HG02571 (cell line): Measurements from ENCODE around the gene NSUN6.
"Not testable (repeated sequence)": the region's sequence is repeated elsewhere in the genome, so short reads cannot be mapped to it uniquely, and the experiment has no call there.

ENCODE experiments used
- ATAC-seq: cut with Tn5 transposase; IDR thresholded peaks from one replicate; pipeline ENCODE4 v1.9.1; 2021; ENCODE audit warnings: mild to moderate bottlenecking, moderate library complexity; ENCODE audit not compliant: unreplicated experiment

The NSUN6 gene

DNA sequence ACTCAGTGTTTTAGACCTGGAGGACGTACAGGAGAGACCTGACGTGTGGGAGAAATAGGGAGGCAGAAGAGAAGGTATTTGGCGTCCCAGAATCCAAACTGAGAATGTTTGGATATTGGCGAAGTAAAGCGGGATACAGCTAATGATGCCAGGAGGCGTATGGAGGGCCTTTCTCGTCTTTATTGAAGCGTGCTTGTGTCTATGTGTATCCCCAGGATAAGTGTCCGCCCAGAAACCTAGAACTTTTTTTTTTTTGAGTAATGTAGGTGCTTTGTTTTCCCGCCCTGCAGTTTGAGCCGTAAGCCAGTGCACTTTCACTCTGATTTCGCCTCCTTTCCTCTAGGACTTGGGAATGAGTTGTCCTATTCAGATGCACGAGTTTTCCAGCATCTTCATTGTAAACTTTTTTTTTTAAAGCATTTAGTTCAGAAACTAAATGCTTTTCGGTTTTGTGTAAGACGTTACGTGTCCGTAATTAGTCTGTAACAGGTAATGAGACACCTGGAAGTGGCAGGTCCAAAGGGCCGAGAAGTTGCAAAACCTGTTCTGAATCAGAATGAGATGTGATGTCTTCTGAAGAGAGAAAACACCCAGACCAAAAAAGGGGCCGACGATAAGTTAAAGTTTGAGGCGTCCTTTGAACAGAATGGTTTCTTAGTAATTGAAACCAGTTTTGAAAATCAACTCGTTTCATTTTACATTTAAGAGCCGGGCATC lies 8.6 kb upstream of the NSUN6 start:
- ATAC-seq: peak; percentile 8

DNA sequence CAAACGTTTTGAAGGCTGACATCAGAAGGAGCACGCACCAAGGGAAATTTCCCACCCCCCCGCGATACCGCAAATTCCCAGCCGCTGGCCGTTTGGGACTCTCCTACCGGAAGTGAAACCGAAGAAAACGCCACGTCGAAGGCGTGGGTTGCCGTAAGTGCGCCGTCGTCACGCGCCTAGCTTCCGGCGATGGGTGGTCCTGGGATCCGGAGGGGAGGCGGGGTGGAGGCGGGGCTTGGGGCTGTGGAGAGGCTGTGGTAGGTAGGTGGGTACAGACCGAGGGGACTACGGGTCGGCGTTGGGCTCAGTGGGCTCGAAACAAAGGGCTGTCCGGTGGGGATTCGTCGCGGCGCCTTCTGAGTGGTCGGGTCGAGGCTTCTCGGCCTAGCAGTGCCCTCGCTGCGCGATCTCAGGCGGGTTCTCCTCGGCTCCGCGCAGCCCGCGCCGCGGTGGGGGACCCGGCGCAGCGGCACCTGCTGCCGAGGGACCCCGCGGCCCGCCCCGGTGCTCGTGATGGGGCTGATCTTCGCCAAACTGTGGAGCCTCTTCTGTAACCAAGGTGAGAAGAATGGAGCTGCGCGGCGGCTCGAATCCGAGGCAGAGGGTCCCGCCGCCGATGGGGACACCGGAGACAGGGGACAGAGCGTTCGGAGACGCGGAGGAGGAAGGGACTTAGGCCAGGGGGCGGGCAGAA lies 7.9 kb upstream of the NSUN6 start, which contains the start of gene ARL5B:
ARL5B (plus strand) TSS at position 307 of the 694 bp plus-strand sequence; CDS start at position 514, 207 bp downstream.
- ATAC-seq: peak; percentile 92

DNA sequence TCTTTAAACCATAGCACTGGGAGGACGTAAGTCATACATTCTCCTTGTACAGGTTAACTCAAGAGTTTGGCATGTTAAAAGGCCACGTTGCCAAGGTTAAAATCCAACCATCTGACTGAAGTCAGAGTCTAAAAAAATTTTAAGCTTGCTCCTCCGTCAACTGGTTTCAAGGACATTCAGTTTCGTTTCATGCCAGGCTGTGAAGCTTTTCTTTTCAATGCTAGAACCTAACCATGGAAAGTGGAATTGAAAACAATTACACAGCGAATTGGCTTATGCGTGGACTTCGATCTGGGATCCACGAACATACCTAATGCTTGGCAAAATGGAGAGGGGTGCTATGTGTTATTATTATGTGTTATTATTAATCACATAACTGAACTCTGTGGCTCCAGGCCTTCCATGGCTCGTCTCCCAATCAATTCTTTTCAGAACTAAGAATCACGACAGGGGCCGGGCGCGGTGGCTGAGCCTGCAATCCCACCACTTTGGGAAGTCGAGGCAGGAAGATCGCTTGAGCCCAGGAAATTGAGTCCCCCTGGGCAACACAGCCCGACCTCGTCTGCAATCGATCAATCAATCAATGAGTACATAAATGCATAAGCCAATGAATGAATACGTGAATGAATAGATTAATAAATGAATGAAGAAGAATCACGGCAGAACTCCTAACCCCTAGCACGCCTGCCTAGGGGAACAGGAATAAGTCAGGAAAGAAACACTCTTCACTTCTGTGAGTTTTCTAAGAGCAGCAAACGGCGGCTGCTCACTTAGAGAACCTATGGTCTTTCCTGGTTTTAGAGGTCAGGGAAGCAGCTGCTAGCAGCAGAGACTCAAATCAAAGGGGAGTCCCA lies 7.1 kb upstream of the NSUN6 start:
- ATAC-seq: no peak

DNA sequence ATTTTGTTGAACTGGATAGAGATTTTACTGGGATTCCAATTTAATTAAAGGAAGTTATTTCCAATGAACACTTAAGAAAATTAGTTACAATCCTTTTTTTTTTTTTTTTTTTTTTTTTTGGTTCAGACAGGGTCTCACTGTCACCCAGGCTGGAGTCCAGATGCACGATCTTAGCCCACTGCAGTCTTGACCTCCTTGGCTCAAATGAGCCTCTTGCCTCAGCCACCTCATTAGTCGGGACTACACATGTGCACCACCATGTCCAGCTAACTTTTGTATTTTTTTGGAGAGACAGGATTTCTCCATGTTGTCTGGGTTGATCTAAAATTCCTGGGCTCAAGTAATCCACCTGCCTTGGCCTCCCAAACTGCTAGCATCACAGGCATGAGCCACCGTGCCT lies 5.3 kb upstream of the NSUN6 start:
- ATAC-seq: no peak

DNA sequence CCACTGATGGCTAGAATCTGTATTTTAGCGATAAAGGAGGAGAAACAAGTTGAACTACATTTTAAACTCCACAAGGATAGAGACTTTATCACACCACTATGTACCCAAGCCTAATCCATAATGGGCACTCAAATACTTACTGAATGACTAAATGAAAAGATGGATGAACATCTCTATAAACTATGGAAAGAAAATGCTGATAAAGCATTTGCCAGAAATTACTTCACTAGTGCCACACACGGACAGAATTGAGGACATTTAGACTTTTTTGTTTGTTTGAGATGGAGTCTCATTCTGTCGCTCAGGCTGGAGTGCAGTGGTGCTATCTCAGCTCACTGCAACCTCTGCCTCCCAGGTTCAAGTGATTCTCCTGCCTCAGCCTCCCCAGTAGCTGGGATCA lies 1.7 kb upstream of the NSUN6 start:
- ATAC-seq: no peak

DNA sequence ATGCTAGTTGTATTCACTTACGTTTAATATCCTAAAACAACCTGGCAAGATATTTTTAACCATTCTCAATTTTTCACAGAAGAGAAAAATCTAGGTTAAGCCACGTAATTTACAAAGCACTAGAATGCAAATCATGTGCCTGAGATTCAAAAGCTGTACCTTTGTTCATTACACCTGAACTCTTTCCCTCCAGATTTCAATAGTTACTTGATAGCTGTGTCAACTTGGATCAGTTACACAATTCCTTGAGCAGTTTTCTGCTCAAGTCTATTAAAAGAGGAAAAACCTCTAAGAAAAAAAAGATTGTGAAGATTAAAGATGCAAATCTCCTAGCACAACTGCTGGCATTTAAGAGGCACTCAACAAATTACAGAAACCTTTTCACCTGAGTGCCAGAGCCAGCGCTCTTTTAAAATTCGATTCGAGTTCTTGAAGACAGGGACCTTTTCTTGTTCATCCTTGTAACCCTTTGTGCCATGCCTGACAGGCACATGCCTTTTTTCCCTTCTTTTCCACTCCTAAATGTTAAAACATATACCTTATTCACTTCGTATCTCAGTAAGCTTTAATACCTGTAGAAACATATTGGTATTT lies 886 bp downstream of the NSUN6 start:
- ATAC-seq: no peak

DNA sequence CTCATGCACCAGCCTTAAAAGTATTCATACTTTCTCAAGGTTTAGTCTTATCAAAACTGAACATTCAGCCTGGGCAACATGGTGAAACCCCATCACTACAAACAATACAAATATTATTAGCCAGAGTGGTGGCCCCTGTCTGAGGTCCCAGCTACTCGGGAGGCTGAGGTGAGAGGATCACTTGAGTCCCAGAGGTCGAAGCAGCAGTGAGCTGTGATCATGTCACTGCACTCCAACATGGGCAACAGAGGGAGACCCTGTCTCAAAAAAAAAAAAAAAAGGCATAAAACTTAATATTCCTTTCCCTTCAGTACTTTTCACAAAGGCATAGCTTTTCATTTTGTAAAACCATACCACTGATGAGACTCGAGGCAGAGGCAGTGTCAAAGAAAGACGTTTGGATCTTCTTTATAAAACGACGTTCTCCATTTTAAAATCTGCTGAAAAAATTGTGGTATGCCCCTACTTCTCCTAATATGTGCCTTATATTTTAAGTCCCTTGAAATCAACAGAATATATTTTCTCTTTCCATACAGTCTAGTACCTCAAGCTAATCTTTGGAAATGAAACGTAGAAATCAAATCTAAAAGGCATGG lies 1.9 kb downstream of the NSUN6 start:
- ATAC-seq: no peak

DNA sequence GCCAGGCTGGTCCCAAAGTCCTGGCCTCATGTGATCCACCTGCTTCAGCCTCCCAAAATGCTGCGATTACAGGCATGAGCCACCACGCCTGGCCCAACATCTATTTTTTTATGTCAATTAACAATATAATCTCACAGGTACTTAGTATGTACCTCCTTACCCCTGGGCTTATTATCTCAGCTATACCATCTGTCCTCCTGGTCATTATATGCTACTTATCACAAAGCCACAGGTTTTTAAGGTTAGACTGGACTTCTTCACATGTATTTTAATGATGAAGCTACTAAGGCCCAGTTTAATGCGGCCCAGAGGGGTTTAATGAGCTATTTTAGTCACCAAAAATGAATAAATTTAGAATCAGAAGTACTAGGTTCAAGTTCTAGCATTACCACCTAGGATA lies 3.4 kb downstream of the NSUN6 start:
- no peak for ATAC-seq

DNA sequence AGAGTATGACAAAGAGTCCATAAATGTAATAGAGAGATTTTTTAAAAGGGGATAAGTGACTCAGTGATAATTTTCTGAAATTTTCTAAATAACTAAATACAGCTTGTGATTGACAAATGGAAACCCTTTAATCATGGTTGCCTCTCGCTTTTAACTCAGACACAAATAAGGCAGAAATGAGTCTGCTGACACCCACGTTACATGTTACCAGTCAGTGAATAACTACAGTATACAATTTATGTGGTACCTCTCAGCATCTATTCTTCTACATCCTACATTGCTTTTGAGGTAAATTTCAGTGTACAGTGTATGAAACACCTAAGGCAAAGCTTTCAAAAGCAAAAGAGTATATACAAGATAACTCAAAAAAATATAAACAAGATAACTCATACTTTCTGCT lies 4.2 kb downstream of the NSUN6 start:
- ATAC-seq: no peak

DNA sequence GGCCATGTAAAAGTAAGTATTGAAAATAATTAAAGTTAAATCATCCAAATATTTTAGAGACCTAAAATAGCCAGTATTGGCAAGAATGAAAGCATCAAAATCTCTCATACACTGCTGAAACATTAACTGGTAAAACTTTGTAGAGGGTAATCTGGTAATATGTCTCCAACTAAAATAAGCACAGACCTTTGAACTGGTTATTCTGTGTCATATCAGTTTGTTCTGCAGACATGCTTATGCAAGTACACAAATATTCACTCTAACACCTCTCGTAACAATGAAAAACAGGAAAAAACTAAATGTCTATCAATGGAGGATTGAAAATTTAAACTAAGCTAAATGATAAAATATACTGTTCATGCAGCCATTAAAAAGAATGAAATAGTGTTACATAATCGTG lies 11.7 kb downstream of the NSUN6 start:
- ATAC-seq: not testable (repeated sequence)

DNA sequence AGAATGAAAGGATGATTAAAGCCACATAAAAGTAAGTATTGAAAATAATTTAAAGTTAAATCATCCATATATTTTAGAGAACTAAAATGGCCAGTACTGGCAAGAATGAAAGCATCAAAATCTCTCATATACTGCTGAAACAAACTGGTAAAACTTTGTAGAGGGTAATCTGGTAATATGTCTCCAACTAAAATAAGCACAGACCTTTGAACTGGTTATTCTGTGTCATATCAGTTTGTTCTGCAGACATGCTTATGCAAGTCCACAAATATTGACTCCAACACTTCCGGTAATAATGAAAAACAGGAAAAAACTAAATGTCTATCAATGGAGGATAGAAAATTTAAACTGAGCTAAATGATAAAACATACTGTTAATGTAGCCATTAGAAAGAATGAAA lies 14.0 kb downstream of the NSUN6 start:
- not testable (repeated sequence) for ATAC-seq

DNA sequence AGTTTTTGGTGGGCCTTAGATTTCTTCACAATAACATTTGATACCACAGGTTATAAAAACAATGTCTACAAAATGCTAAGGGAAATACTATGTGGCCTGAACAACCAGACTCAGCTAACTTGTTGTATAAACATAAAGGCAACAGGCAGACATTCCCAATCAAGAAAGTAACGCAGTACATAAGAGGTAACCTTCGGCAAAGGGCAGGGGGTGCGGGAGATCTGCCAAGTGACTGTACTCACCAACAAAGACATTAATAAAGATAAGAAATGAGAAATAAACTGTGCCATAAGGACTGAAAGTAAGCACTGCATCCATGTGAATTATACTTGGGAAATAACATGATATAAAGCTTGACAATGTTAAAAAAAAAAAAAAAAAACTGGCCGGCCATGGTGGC lies 15.4 kb downstream of the NSUN6 start:
- no peak for ATAC-seq

DNA sequence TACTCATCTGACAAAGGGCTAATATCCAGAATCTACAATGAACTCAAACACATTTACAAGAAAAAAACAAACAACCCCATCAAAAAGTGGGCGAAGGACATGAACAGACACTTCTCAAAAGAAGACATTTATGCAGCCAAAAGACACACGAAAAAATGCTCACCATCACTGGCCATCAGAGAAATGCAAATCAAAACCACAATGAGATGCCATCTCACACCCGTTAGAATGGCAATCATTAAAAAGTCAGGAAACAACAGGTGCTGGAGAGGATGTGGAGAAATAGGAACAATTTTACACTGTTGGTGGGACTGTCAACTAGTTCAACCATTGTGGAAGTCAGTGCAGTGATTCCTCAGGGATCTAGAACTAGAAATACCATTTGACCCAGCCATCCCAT lies 18.9 kb downstream of the NSUN6 start:
- ATAC-seq: not testable (repeated sequence)

DNA sequence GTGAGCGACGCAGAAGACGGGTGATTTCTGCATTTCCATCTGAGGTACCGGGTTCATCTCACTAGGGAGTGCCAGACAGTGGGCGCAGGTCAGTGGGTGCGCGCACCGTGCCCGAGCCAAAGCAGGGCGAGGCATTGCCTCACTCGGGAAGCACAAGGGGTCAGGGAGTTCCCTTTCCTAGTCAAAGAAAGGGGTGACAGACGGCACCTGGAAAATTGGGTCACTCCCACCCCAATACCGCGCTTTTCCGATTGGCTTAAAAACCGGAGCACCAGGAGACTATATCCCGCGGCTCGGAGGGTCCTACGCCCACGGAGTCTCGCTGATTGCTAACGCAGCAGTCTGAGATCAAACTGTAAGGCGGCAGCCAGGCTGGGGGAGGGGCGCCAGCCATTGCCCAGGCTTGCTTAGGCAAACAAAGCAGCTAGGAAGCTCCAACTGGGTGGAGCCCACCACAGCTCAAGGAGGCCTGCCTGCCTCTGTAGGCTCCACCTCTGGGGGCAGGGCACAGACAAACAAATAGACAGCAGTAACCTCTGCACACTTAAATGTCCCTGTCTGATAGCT lies 23.9 kb downstream of the NSUN6 start:
- not testable (repeated sequence) for ATAC-seq

DNA sequence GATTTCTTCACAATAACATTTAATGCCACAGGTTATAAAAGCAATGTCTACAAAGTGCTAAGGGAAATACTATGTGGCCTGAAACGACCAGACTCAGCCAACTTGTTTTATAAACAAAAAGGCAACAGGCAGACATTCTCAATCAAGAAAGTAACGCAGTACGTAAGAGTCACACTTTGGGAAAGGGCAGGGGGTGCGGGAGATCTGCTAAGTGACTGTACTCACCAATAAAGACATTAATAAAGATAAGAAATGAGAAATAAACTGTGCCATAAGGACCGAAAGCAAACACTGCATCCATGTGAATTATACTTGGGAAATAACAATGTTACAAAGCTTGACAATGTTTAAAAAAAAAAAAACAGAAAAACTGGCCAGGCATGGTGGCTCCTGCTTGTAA lies 25.5 kb downstream of the NSUN6 start:
- no peak for ATAC-seq

DNA sequence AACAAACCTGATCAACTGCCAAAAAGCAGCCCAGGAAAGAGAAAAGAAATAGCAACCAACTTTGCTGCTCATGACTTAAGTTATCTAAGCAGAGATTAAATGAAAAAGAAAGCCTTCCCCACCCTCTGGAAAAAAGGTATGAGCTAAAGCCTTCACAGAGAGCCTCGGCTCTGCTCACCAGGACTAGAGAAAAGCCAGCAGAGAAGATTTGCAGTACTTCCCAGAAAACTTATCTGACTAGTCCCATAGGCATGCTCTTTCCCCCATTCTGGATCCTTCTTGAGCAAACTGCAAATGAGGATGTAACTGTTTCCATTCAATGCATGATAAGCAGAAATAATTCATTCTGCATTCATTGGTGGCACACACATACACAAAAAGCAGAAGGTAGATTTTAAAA lies 27.7 kb downstream of the NSUN6 start:
- not testable (repeated sequence) for ATAC-seq

DNA sequence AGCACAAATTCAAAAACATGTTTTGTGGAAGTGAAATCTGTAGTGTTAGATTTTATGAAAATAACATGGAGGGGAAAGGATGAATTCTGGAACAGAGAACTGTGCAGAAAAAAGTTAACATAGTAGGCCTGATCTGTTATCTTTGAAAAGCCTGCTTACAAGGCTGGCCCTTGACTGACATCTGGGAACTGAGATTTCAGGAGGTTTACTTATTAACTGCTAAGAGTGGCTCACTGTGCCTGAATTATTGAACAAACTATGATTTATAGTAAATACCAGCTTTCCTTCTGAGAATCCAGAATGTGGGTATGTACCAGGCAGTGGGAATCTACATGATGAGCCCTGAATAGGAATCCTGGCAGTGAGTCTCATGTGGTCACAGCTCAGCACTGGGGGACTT lies 30.5 kb downstream of the NSUN6 start:
- no peak for ATAC-seq

DNA sequence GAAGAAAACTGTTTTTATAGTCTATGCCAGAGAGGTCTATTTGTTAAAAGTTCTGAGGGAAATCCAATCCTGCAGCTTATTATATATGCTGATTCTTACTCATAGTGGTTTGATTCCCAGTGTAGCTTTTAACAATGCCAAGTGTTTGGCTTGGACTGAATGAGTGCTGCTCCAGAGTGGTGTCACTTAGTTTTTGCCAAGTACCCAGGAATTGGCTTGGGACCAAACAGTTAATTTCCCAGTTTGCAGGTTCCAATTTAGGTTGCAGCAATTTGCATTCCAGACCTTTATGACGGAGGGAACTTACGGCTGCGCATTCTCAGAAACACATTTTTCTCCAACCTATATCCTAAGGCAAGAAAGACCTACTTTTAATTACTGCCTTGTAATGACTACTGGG lies 32.4 kb downstream of the NSUN6 start:
- ATAC-seq: no peak

DNA sequence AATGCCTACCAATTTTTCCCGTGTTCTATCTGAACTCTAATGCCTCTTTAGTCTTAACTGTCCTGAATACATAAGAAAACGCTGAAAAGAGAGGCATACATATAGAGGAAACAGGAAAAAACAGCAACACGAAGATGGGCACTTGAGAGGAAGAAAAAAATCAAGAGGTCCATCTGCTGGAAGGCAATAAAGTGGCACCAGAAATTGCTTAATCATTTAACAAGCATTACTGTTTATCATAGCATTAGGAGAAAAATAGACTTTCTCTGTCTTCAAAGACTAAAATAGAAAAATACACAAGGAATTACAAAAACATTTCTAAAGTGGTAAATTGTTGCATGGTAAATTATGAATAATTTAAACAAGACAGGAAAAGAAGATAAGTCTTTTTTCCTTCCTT lies 35.0 kb downstream of the NSUN6 start:
- no peak for ATAC-seq

DNA sequence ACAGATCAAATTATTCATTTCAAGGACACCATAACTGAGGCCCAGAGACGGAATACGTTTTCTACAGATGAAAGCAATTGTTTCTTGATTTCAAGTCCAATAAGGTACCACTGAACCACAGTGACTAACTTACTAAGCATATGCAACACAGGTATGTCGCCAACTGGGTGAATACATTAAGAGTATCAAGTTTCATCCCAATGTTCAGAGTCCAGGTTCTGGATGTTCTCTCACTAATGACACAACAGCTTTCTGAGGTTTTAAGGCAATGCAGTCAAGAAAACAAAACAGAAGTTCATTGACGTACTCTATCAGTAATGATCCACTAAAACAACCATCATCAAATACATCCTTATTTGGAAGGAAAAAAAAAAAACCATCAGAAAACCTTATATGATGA lies 35.8 kb downstream of the NSUN6 start:
- no peak for ATAC-seq

DNA sequence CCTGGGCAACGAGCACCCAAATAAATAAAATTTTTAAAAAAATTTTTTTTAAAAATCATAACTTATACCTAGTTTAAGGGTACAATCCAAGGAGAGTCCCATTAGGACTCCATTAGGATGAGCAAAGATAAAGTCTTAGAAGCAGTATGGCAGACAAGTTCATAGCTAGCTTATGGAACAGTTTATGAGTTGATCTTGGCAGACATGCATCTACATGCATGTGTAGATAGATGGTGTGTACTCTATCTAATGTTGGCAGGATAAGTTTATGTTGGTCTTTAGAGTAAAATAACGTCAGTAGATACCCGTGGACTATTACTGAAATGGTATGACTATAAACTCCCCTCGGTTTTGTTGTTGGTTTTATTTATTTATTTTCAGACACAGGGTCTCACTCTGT lies 40.2 kb downstream of the NSUN6 start:
- no peak for ATAC-seq
